Uterus (tissue), 4 donors: ENCODE data around the gene KLF13. TPM values are rescaled to one million over a fixed set of nuclear protein-coding genes. Genes with fewer than 3 reads are reported as not detected.
A peak's percentile ranks its signal among the peaks of the same experiment; 100 is the strongest.

Source experiments
- DNase-seq, 2 donors: peaks; one replicate each; pipeline ENCODE4 v3.0.0-alpha.2; 2019 to 2020
- H3K27ac ChIP-seq, 2 donors: fragments of 200-600 bp; sonication (generic); 1 replicate in 1 of 2; 2 replicates in 1 of 2; pipeline ENCODE4 v1.5.1; 2016 to 2018
- H3K27me3 ChIP-seq, 2 donors: fragments of 200-600 bp; sonication (generic); one replicate each; pipeline ENCODE4 v1.5.1; 2018 to 2019; ENCODE audit warnings: control low read depth in 1 of 2
- H3K36me3 ChIP-seq, 2 donors: fragments of 200-600 bp; sonication (generic); one replicate each; pipeline ENCODE4 v1.5.1; 2019; ENCODE audit warnings: control low read depth in 1 of 2
- H3K4me1 ChIP-seq, 2 donors: fragments of 200-600 bp; sonication (generic); one replicate each; pipeline ENCODE4 v1.5.1; 2018 to 2019; ENCODE audit warnings: control low read depth in 1 of 2
- H3K4me3 ChIP-seq, 2 donors: fragments of 200-600 bp; sonication (generic); 1 replicate in 1 of 2; 2 replicates in 1 of 2; pipeline ENCODE4 v1.5.1; 2018 to 2019; ENCODE audit warnings: mild to moderate bottlenecking in 1 of 2
- H3K9me3 ChIP-seq, 2 donors: fragments of 200-600 bp; sonication (generic); one replicate each; pipeline ENCODE4 v1.5.1; 2019; ENCODE audit warnings: control low read depth in 1 of 2
- POLR2A ChIP-seq, 2 donors: fragments of 450-650 bp; IDR thresholded peaks; one replicate each; pipeline ENCODE4 v1.6.1; 2016; ENCODE audit warnings: antibody characterized with exemption in 2 of 2, mild to moderate bottlenecking in 1 of 2, moderate library complexity in 1 of 2
- intact Hi-C: fragments of 100-400 bp; cut with DNase I; formaldehyde crosslinking; loops from one replicate; pipeline ENCODE4 v1.15.1; 2023; ENCODE audit warnings: low total_unique reads
- total RNA-seq, 4 donors: library from RNA; depleted of rRNA in 3 of 4; stranded (reverse); fragments of >200 nt in 3 of 4; gene quantifications; one replicate each; pipeline versions ENCODE4 v1.1.0 to v1.2.4, GENCODE V29; 2014 to 2023
- TF ChIP-seq, protein P1 (sequence below), 4 experiments: fragments of 200-600 bp in 2 of 4; fragments of 450-650 bp in 2 of 4; sonication (generic) in 2 of 4; IDR thresholded peaks; one replicate each; pipeline ENCODE4 v1.5.1; 2016 to 2019; ENCODE audit warnings: antibody characterized with exemption in 4 of 4, mild to moderate bottlenecking in 2 of 4, moderate library complexity in 1 of 4
- donor health status: DM: yes; HTN: yes; CAD: no.

The KLF13 gene
- total RNA-seq, 4 donors from 2014 or later: 20.2 to 58.8 (median 25.7) TPM

DNA sequence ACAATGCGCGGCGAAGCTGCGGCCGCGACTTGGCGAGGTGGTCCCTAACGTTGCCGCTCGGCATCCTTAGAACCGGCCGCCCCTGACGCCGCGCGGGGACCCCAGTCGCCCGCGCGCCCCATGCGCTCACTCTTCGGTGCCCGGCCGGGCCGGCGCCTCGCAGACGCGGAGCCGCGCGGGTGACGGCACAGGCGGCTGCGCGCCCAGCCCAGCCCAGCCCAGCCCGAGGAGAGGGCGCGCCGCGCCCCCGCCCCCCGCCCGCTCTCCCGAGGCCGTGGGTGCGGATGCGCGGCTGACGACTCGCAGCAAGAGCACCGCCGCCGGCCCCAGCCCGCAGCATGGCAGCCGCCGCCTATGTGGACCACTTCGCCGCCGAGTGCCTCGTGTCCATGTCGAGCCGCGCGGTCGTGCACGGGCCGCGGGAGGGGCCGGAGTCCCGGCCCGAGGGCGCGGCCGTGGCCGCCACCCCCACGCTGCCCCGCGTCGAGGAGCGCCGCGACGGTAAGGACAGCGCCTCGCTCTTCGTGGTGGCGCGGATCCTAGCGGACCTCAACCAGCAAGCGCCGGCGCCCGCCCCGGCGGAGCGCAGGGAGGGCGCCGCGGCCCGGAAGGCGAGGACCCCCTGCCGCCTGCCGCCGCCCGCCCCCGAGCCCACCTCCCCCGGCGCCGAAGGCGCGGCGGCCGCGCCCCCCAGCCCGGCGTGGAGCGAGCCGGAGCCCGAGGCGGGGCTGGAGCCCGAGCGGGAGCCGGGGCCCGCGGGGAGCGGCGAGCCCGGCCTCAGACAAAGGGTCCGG is 437 bp downstream of the KLF13 start:
- H3K27ac ChIP-seq: peak overlapping the region; percentile 92 to 99
- TF ChIP-seq POLR2A (IDR thresholded peaks at IDR 0.05): peak; percentile 38 to 52
- TF ChIP-seq, protein P1, sequence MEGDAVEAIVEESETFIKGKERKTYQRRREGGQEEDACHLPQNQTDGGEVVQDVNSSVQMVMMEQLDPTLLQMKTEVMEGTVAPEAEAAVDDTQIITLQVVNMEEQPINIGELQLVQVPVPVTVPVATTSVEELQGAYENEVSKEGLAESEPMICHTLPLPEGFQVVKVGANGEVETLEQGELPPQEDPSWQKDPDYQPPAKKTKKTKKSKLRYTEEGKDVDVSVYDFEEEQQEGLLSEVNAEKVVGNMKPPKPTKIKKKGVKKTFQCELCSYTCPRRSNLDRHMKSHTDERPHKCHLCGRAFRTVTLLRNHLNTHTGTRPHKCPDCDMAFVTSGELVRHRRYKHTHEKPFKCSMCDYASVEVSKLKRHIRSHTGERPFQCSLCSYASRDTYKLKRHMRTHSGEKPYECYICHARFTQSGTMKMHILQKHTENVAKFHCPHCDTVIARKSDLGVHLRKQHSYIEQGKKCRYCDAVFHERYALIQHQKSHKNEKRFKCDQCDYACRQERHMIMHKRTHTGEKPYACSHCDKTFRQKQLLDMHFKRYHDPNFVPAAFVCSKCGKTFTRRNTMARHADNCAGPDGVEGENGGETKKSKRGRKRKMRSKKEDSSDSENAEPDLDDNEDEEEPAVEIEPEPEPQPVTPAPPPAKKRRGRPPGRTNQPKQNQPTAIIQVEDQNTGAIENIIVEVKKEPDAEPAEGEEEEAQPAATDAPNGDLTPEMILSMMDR (IDR thresholded peaks at IDR 0.05): peak in 1 of 4 experiments; percentile 29
- no peaks in the 10 kb centered on the region for H3K9me3 ChIP-seq
- H3K27me3 ChIP-seq: no peaks in the 10 kb centered on the region
- peak overlapping the region; percentile 58 to 70 for H3K4me3 ChIP-seq
- no peaks in the 10 kb centered on the region for H3K36me3 ChIP-seq
- intact Hi-C loops: no loop called here
- no peak for DNase-seq
- H3K4me1 ChIP-seq: peaks cover 0 to 4% of the 10 kb centered on the region in 2 donors

GRCh38 chr15:31327669-31328427 is 1.2 kb downstream of the KLF13 start:
- Histone ChIP-seq H3K36me3 (no peaks in the 10 kb centered on the region), H3K4me3 (peak overlapping the region; percentile 58 to 70), H3K4me1 (peaks cover 0 to 4% of the 10 kb centered on the region in 2 donors), H3K27ac (peak overlapping the region; percentile 92 to 99), H3K9me3 (no peaks in the 10 kb centered on the region), H3K27me3 (no peaks in the 10 kb centered on the region)
- peak; percentile 21 to 63 for TF ChIP-seq POLR2A (IDR thresholded peaks at IDR 0.05)
- TF ChIP-seq, protein P1 (IDR thresholded peaks at IDR 0.05): peak in 1 of 4 experiments; percentile 14
- DNase-seq: peak; percentile 42 to 48
- intact Hi-C loops: no loop called here

GRCh38 chr15:31328428-31328968 is 1.9 kb downstream of the KLF13 start:
- TF ChIP-seq POLR2A (IDR thresholded peaks at IDR 0.05): no peak
- TF ChIP-seq, protein P1 (IDR thresholded peaks at IDR 0.05): no peak
- H3K27ac ChIP-seq: peak overlapping the region; percentile 92 to 99
- peaks cover 0 to 4% of the 10 kb centered on the region in 2 donors for H3K4me1 ChIP-seq
- H3K27me3 ChIP-seq: no peaks in the 10 kb centered on the region
- intact Hi-C loops: no loop called here
- peak overlapping the region; percentile 58 to 70 for H3K4me3 ChIP-seq
- no peaks in the 10 kb centered on the region for H3K9me3 ChIP-seq
- DNase-seq: no peak
- no peaks in the 10 kb centered on the region for H3K36me3 ChIP-seq

- intact Hi-C loops: no loop called here
- DNase-seq: no peak
- Histone ChIP-seq H3K9me3 (no peaks in the 10 kb centered on the region), H3K4me1 (peaks cover 0 to 4% of the 10 kb centered on the region in 2 donors), H3K27me3 (no peaks in the 10 kb centered on the region), H3K27ac (peak overlapping the region; percentile 92 to 99), H3K36me3 (no peaks in the 10 kb centered on the region), H3K4me3 (peak overlapping the region; percentile 58 to 70)
- TF ChIP-seq POLR2A (IDR thresholded peaks at IDR 0.05): no peak
Observed at GRCh38 chr15:31328969-31329639, 2.5 kb downstream of the KLF13 start.

DNA sequence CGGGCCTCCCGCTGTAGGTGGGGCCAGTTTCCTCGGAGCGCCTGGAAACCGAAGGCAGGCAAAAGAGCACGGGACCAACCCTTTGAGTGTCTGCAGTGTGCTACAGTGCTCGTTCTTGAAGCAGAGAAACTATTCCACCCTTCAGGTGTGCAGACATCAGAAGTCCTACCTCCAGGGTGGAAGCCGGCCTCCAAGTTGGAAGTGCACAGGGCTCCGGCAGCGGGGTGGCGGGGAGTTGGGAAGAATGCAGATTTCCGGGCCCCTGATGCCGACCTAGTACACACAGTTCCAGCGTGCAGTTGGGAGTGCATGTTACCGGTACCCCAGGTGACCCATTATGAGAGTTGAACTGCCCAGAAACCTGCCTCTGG is 3.0 kb downstream of the KLF13 start:
- H3K27ac ChIP-seq: peak overlapping the region; percentile 92 to 99

More for the DNA sequence above, 3.0 kb downstream of the KLF13 start:
- no peak for DNase-seq
- H3K27me3 ChIP-seq: no peaks in the 10 kb centered on the region
- H3K4me1 ChIP-seq: peaks cover 0 to 4% of the 10 kb centered on the region in 2 donors
- TF ChIP-seq, protein P1 (IDR thresholded peaks at IDR 0.05): no peak
- no peak for TF ChIP-seq POLR2A (IDR thresholded peaks at IDR 0.05)
- H3K36me3 ChIP-seq: no peaks in the 10 kb centered on the region
- intact Hi-C loops: loop anchor here (10.0 kb wide), 1 partner anchor 105 kb away; no protein-coding TSS in a partner anchor
- H3K4me3 ChIP-seq: no peak overlapping the region
- no peaks in the 10 kb centered on the region for H3K9me3 ChIP-seq
